Suprapubic skin (tissue), 3 donors: ENCODE data around the gene SLC25A42.

Experiments
- EP300 ChIP-seq: sonication (generic); formaldehyde crosslinking; IDR thresholded peaks from one replicate; pipeline ENCODE4 v1.6.1; 2017; ENCODE audit warnings: antibody characterized with exemption
- POLR2A ChIP-seq, 2 donors: fragments of 450-650 bp; IDR thresholded peaks; one replicate each; pipeline ENCODE4 v1.6.1; 2017; ENCODE audit warnings: antibody characterized with exemption in 2 of 2, mild to moderate bottlenecking in 2 of 2, moderate library complexity in 2 of 2
- TF ChIP-seq, protein P1 (sequence below), 2 donors: fragments of 200-600 bp in 1 of 2; fragments of 450-650 bp in 1 of 2; sonication (generic) in 1 of 2; IDR thresholded peaks; one replicate each; pipeline ENCODE4 v1.5.1; 2016 to 2019; ENCODE audit warnings: antibody characterized with exemption in 2 of 2, mild to moderate bottlenecking in 1 of 2, moderate library complexity in 1 of 2

DNA sequence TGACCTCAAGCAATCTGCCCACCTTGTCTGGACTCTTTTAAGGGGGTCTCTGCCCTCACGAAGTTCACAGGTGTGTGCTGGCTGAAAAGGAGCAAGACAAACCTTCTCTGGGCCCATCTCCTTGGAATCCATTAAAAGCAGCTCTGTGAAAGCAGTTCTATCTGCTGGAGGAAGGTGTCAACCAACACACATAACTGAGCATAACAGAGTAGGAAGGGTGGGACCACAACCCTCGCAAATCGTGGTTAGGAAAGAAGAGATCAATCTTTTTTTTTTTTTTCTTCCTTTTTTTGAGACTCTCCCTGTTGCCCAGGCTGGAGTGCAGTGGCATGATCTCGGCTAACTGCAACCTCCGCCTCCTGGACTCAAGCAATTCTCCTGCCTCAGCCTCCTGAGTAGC, 31.9 kb upstream of the SLC25A42 start:
- TF ChIP-seq POLR2A (IDR thresholded peaks at IDR 0.05) (no peak), EP300 (no peak)
- TF ChIP-seq, protein P1, sequence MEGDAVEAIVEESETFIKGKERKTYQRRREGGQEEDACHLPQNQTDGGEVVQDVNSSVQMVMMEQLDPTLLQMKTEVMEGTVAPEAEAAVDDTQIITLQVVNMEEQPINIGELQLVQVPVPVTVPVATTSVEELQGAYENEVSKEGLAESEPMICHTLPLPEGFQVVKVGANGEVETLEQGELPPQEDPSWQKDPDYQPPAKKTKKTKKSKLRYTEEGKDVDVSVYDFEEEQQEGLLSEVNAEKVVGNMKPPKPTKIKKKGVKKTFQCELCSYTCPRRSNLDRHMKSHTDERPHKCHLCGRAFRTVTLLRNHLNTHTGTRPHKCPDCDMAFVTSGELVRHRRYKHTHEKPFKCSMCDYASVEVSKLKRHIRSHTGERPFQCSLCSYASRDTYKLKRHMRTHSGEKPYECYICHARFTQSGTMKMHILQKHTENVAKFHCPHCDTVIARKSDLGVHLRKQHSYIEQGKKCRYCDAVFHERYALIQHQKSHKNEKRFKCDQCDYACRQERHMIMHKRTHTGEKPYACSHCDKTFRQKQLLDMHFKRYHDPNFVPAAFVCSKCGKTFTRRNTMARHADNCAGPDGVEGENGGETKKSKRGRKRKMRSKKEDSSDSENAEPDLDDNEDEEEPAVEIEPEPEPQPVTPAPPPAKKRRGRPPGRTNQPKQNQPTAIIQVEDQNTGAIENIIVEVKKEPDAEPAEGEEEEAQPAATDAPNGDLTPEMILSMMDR (IDR thresholded peaks at IDR 0.05): no peak
